Measurements from ENCODE around the gene INF2.

INF2 gene

DNA sequence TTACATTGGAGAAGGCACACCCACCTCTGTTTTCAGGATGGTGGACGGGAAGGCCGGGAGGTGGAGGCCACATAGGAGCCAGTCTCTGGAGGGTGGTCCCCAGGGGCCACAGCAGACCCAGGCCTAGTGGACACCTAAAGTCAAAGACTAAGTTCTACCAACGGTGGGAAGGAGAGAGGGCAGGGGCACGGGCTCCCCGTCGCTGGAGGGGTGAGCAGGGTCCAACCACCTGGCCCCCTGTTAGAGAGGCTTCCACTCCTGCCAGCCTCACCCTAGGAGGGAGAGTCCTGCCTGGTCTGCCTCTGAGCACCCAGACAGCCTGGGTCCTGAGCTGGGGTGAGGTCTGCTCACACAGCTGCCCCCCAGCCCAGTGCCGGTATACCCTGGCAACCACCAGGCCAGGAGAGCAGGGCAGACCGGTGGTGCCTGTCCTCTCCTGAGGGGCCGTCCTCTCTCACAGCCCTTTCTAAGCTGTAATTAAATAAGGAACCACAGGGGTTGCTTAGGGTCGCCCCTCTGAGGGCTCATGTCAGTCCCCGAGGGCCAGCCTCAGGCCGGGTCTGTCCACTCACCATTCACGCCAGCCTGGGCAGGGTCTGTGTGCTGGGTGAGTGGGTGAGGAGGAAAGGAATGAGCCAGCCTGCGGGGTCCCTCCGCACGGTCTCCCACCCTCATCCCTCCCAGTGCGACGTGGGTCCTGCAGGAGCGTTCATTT is 2.3 kb downstream of the INF2 start:
- no peak for DNase-seq

DNA sequence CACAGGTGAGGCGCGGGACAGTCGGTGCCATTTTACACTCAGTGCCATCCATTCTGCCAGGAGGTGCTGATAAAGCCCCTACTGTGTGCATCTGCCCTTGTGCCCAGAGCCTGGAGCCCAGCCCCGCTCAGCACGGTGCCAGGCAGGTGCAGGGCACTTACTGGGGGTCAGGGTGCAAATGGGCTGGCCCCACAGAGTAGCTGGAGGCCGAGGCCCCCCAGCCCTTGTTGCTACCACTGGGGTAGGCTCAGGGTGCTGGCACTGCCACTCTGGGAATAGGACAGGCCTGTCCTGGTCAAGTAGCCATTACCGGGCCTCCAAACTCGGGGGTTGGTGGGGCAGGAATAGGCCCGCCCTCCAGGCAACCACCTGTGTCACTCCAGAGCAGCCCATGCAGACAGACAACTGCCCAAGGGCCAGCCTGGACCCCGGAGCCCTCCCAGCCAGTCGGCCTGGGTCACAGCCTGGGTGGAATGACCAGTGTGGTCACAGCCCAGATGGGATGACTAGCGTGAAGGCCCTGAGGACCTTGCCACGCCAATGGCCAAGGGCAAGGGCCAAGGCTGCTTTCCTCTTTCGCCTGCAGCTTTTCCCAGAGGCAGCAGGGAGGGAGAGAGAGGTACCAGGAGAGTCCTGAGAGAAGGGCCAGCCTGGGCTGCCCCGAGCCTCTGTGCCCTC is 3.0 kb downstream of the INF2 start:
- DNase-seq, result no peak

DNA sequence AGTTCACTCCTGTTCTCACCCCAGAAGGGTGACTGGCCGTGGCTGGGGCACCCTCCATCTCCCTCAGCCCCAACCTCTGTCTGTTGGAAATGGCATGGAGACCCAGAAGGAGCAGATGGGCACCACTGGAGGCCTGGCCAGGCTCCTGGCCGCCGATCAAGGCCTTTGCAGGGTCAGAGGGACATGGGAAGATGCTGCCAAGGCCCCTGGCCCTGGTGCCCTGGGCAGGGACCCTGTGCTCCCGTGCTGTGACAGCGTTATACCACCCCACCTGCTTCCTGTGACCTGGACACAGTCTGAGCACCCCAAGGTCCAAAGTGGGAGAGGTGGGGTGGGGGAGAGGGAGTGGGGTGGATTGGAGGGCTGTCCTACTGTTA is 3.5 kb downstream of the INF2 start:
- DNase-seq, result no peak

DNA sequence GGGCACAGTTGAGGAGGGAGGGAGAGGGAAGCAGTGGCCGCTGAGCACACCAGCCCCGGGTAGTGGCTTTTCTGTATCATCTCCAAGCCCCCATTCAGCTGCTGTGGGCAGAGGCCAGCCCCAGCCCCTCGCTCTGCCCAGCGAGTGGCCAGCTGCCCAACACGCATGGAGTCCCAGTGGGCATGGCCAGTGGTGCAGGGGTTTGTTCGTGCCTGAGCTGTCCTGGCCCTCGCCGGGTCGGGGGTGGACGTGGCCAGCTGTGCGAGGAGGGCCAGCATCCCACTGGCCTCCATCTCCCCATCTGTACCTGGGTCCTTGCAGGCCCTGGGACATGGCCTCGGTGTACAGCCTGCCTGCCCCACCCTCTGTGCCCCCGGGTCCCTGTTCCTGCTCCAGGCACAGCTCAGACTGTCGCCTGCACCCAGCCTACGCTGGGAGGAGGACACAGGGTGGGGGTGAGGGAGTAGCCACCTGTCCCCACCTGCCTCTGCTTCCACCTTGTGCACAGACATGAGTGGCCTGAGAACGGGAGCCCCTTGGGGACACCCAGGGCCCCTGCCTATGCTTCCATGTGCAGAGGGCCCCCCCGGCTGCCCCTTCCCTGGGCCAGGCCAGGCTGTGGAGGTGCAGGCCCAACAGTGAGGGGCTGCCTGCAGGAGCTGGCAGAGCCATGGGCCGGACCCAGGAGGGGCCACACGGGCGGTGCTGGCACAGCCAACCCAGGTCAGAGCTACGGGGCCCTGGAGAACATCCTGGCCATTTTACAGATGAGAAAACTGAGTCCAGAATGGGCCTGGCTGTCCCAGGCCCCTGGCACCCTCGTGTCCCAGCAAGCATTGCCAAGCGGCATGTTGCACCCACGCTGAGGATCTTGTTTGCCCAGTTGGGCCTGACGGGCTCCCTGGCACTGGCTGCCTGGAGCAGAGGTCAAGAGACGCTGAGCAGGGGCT is 4.3 kb downstream of the INF2 start:
- DNase-seq, result no peak

DNA sequence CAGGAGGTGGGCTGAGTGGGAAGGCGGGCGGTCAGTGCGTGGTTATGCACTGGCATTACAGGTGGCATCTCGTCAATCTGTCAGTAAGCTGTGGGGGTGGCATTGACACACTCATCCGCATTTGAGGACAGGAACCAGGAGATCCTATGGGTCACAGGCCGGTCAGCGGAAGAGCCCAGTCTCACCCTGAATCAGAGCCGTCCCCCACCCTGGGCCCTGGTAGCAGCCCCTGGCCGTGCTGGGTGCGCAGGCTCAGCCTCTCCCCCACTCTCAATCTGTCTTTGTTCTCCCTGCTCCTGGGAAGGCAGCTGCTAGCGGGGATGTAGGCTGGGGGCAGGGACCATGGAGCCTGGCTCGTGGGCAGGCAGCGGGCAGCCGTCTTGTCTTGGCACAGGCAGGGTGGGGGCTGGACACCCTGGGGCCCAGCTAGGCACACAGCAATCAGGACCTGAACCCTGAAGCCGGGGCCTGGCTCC is 5.1 kb downstream of the INF2 start:
- no peak for DNase-seq

DNA sequence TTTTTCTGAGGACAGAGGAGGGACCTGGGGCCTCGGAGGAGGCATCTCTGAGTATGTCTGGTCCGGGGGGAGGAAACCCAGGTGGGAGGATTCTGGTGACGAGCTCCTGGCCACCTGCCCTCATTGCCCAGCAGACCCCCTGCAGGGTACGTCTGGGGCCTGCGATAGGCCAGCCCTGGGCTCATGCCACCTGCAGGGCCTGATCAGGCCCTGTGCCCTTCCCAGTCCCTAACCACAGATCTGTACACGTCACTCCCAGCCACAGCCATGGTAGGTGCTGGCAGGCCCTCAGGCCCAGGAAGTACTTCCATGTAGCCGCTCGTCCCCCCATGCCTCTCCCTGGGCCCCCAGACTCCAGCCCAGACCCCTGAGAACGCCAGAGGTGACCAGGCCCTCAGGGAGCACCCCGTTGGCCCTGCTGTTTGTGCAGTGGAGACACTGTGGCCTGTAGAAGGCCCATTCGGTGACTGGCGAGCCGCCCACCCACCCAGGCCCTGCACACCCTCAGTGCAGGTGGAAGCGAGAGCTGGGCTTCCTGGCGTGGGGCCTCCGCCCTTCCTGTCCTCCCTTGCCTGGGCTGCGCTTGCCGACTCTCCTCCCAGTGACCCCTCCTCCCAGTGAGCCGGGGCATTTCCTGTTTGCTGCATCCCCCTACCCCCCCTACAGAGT is 5.7 kb downstream of the INF2 start:
- no peak for DNase-seq

DNA sequence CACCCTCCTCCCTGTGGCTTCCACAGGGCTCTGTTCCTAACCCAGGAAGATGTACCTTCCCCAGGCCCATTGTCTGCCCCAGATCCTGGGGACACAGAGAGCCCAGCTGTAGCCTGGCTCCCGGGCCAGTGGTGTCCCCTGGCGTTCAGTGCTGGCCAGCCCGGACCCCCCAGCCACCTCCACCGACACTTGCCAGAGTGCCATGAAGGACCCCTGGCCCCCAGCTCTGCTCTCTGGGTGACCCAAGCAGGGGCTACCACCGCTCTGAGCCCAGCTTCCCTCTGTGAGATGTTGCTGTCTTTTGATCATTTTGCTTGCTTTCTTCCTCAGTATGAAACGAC is 6.2 kb downstream of the INF2 start:
- DNase-seq, result no peak

DNA sequence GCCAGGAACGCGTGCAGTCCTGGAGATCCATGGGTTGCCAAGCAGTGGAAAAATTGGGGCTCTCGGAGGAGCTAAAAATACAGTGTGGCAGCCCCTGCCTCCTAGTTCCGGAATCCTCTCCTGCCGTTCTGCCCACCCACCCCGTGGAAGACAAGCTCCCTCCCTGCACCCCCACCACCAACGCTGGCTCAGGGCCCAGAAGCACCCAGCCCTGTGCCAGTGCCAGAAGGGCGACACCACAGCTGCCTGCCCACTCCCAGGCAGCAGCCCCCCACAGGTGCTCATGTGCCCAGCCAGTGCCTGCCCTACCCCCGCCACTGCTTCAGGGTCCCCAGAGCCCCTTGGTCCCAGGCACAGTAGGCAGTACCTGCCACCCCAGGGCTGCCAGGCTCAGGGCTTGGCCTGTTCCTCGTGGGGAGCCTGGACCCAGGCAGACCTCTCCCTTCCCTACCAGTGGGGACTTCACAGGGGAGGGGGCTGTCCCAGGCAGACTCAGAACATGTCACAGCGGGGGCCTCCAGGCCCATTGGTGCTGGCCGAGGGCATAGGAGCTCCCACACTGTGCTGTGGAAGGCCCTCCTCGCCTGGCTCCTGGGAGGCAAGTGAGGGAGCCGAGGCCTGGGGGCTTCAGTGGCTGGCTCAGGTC is 7.4 kb downstream of the INF2 start:
- DNase-seq, result no peak

DNA sequence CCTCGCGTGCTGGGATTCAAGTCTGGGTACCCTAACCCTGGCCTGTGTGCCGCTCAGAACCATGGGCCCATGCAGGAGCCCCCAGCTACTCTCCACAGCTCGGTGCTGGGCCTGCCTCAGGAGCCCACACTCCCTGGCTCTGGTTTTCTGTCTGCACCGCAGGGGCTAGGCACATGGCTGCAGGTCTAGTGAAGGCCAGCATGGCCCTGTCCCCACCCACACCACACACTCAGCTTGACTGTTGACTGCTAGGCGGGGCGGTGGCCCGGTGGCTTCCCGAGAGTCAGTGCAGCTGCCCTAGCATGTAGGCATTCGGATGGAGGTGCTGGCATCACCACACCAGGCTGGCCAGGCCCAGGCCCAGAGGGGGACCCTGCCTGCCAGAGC is 7.9 kb downstream of the INF2 start:
- DNase-seq, result no peak

DNA sequence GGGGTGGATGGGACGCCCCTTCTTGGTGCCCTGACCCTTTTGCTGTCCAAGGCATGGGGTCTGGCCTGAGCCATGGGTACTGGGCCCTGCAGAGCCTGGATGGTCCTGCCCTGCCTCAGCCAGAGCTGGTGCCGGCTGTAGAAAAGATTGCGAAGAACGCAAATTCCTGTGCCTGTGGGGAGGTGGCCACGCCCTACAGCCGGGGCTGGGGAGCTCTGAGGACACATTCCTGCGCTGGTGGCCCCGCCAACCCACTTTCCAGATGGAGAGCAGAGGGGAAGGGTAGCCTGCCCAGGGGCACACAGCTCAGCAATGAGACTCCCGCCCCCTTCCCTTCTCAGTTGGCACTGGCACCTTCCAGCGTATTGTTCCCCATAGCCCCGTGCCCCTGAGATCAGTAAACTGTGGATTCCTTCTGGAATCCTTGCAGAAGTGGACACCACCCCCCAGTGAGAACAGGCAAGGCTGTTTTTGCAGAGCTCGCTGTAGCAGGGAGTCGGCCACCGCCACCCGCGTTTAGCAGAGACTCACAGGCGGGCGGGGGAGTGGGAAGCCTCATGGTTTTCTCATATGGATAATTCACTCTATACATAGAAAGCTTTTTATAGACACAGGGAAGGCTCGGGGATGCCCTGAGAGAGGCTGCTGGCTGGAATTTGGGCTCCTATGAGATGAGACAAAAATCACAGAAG is 8.6 kb downstream of the INF2 start:
- no peak for DNase-seq

DNA sequence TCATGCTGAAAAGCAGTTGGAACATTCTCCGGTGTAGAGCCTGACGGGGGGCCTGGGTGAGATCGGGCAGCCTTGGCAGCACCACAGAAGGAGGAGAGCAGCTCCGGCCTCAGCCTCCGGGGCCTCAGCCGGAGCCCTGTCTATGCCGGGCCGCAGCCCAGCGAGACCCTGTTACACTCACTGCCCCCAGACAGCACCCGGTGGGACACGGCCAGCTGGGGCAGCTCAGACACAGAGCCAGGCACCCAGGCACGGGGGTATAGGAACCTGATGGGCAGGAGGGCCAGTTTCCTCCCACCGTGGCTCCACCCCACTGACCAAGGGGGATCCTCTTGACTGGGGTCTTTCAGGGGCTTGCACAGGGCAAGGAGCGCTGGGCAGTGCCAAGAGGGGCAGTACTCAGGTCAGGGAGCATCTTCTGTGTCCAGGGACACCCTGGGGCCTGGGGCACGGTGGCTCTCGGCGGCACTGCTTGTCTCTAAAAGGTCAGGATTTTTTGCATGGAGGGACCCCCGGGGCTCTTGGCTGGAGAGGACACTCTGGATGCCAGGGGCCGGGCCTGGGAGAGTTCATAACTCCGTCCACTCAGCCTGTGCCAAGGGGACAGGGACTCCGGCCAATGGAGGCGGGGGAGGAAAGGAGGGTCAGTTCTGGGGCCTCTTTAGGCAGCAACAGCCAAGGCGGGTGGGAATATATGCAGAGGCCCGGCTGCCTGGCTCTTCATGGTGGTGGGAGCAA is 9.4 kb downstream of the INF2 start:
- DNase-seq, result no peak

DNA sequence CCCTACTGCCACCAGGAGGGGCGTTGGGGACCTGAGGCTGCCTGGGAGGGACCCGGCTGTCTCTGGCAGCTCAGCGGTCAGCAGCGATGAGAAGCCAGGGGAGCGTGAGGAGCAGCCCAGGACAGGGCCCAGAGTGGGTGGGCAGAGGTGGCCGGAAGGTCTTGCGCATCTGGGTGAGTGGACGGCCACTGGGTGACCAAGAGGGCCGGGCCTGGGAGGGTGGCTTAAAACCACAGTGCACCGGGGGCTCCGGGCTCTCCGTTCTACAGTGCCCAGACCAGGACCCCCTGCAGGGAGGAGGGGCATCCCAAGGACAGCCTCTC is 10.0 kb downstream of the INF2 start:
- no peak for DNase-seq

DNA sequence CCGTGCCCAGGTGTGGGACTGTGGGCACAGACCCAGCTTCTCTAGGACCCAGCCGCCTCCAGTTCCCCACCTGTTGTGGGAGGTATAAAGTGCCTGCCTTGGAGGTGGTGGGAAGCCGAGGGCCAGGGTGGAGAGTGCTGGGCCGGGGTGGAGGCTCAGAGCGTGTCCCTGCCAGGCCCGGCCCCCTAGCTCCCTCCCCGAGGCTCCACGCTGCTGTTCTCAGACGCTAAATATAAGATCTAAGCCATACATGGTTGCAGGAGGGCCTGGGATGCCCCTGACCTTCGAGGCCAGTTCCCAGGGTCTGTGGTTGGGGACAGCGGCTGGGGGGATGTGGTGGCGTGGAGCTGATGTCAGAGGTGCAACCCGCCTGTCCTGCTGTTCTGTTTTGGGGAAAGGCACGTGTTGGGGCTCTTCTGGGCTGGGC is 10.8 kb downstream of the INF2 start:
- DNase-seq, result no peak

DNA sequence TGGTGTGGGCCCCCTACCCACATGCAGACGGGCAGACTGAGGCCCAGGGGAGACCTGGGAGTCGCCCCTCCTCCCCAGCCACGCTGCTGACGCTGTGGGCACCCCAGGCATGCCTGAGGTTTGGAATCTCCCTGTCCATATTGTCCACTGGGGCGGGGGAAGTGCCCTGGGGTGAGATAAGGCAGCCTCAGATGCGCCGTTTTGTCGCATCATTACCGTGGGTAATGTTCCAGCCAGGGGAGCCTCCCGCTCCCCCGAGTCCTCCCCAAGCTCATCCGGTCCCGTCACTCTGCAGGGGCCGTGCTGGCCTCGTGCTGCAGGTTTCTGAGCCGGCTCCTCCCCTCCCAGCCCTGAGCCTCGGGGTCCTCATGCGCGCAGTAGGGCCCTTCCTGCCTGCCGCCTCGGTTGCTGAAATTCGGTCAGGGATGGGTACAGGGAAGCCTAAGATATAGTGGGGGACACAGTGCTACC is 11.4 kb downstream of the INF2 start:
- no peak for DNase-seq

DNA sequence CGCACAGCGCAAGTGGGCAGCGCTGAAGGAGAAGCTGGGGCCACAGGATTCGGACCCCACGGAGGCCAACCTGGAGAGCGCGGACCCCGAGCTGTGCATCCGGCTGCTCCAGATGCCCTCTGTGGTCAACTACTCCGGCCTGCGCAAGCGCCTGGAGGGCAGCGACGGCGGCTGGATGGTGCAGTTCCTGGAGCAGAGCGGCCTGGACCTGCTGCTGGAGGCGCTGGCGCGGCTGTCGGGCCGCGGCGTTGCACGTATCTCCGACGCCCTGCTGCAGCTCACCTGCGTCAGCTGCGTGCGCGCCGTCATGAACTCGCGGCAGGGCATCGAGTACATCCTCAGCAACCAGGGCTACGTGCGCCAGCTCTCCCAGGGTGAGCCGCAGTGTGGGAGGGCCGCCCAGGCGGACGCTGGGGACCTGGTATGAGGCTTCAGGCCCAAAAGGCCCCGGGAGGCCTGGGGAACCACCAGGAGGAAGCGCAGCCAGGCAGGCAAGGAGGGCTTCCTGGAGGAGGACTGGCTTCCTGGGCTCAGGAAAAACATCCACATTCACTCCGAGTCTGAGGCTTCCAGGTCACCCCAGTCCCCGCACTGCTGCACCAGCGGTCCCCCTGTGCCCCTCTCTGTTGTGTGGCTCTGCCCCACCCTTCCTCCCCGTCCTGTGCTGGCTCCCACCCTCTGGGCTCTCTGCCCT is 12.1 kb downstream of the INF2 start:
- no peak for DNase-seq

DNA sequence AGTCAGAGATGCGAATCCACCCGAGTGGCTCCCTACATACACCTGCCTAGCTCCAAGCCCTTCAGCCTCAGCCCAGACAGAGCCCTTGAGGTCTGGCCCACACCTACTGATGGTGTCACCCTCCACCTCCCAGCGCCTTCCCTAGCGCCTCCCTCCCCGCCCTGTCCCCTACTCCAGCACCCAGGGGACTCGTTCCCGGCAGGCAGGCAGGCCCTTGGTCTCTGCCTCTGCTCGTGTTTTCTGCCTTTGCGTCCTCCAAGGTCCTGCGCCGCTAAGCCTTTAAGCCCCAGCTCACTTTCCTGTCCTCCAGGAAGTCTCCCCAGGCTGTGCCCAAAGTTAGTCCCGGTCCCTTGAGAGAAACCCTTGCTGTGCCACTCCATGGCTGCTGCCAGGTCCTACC is 12.7 kb downstream of the INF2 start:
- no peak for DNase-seq

DNA sequence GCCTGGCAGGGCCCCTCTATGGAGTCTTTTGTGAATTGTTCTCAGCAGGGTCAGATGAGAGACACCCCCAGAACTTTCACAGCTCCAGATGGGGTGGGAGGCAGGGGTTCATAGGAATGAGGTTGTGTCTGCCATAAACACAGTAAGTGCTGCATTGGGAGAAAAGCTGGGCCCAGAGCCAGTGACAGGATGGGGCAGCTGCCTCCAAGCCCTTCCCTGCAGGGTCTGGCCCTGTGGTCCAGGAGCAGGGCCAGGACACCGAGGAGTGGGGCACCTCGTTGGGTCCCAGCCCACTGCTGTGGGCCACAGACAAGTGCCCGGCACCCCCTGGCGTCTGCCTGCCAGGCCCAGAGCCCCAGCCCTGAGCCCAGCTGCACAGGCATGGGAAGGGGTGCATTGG is 13.3 kb downstream of the INF2 start:
- DNase-seq, result no peak

DNA sequence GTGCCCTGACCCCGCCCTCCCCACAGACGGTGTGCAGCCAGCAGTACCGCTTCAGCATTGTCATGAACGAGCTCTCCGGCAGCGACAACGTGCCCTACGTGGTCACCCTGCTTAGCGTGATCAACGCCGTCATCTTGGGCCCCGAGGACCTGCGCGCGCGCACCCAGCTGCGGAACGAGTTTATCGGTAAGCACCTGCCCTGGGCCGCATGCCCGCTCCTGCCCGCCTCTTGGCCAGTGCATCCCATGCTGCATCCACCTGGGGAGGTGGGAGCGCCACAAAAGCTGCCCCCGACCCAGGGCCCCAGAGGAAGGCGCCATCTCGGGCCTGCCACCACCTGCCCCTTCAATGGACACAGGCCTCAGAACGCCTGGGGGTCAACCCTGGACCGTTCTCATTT is 13.9 kb downstream of the INF2 start:
- no peak for DNase-seq

DNA sequence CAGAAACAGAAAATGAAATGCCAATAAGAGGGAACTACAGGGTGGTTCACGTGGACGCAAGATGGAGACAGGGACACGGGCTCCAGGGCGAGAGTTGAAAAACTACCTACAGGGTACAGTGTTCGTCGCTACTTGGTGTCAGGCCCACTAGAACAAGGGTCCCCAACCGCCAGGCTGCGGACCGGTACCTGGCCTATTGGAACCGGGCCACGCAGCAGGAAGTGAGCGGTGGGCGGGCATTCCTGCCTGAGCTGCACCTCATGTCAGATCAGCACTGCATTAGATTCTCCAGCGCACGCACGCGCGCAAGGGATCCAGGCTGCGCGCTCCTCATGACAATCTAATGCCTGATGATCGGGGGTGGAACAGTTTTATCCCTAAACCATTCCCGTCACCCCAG is 14.8 kb downstream of the INF2 start:
- DNase-seq, result no peak

DNA sequence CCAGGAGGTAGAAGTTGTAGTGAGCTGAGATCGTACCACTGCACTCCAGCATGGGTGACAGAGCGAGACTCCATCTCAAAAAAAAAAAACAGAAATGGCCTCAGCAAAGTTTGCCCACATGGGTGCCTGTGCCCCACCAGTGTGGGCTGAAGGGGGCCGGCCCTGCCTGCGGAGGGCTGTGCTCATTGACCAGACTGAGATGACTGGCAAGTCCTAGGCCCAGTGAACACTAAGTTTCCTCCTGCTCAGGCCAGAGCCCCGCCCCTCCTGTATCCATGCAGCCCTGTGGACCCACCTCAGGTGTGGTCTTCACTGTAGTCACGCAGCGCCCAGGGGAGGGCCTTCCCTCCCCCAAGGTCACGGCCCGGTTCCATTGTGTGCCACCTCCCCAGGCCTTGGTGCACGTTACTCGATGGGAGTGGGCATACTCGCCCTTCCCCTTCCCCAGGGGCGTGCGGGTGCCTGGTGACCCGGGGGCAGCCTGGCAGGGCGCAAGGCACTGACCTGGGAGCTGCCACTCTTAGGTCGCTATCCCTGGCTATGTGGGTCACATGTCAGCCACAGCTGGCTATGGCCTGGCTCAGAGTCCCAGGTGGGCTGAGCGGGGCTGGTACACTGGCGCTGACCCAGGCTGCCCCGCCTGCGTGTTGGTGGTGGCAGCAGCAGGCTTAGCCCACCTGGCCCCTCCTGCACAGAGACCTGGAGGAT is 16.1 kb downstream of the INF2 start:
- DNase-seq, result no peak

Data from MV-4-11 (cell line).